GM18502 (cell line): ENCODE measurements around the gene CYB5R4.
"Not testable (repeated sequence)": the region's sequence is repeated elsewhere in the genome, so short reads cannot be mapped to it uniquely, and the experiment has no call there.

Experiments
- ATAC-seq: cut with Tn5 transposase; IDR thresholded peaks from one replicate; pipeline ENCODE4 v1.9.1; 2021; ENCODE audit warnings: mild to moderate bottlenecking; ENCODE audit not compliant: unreplicated experiment, poor library complexity

CYB5R4 gene

DNA sequence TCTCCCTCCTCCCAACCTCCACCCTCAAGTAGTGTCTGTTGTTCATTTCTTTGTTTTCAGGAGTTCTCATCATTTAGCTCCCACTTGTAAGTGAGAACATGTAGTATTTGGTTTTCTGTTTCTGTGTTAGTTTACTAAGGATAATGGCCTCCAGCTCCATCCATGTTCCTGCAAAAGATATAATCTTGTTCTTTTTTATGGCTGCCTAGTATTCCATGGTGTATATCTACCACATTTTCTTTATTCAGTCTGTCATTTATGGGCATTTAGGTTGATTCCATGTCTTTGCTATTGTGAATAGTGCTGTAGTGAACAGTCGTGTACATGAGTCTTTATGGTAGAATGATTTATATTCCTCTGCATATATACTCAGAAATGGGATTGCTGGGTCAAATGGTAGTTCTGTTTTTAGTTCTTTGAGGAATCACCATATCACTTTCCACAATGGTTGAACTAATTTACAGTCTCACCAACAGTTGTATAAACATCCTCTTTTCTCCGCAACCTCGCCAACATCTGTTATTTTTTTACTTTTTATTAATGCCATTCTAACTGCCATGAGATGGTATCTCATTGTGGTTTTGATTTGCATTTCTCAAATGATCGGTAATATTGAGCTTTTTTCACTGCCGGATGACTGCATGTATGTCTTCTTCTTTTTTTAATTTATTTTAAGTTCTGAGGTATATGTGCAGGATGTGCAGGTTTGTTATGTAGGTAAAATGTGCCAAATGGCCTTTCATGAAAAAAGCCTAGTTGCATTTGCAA is 48.3 kb downstream of the CYB5R4 start:
- ATAC-seq: not testable (repeated sequence)

- ATAC-seq: no peak
These were observed 49.3 kb downstream of the CYB5R4 start for GRCh38 chr6:83908813-83909212.

- no peak for ATAC-seq
These were observed 51.8 kb downstream of the CYB5R4 start for GRCh38 chr6:83911278-83911677.

DNA sequence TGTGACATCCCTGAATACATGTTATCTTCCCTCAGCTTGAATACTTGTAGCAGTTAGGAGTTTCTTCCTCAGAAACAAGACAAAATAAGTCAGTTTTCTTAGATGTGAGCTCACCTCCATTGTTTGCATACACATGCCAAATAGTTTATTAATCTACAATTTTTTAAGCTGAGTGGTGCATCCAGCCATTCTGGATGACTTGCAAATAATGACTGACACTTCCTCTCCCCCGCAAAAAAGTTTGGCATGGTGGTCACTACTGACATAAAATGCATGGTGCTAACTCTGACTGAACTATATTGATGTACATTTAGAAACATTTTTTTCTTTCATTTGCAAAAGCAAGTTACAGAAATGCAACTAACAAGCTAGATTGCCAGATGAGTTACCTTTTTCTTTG is 55.5 kb downstream of the CYB5R4 start:
- ATAC-seq: no peak

DNA sequence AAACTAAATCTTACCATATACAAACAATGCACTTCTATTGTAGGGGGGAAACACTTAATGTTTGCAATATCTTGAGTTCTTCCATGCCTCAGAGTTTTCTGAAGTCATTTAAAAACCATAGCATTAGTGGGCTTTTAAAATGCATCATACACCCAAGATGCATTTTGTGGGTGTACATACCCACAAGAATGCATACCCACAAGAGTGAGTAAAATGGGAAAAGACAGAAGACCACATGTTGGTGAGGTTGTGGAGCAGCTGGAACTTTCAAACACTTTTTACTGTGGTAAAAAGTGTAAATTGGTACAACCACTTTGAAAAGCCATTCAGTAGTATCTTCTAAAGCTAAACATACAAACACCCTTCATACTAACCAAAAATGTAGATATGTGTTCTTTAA is 57.5 kb downstream of the CYB5R4 start:
- no peak for ATAC-seq

- no peak for ATAC-seq
These were observed 60.5 kb downstream of the CYB5R4 start for GRCh38 chr6:83920017-83920416.

DNA sequence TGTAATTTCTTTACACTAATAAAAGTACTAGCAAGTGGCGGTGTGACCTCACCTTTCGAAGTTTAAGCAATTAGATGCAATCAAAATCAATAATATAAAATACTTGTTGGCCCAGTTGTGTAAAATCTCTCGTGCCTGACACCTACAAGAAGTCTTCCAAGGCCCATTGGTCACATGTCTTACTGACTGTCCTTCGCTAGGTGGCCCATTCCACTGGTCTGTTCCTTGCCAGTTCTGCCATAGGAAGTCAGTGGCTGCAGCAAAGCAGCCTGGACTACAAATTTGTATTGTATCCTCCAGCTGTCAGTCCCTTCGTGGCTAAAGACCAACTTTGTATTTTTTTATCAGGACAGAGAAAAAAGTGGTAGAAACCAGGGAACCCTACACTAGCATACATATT is 61.8 kb downstream of the CYB5R4 start:
- no peak for ATAC-seq

GRCh38 chr6:83927470-83927869 is 68.0 kb downstream of the CYB5R4 start:
- ATAC-seq: no peak

DNA sequence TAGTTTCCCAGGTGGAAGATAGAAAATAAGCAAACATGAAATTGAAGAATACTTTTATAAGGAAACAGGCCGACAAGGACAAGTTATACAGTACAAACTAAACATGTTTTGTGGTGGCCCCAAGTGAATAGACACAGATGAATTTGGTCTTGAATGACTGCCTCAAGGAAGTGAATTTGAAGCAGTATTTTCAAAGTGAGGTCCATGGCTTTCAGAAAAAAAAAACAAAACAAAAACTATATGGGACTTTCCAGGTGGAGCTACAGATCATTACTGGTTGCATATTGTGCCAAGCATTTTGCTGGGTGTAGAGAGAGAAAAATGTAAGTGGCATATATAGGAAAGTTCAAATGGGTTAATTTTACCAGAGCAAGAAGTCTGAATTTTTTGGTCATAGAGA is 68.8 kb downstream of the CYB5R4 start:
- ATAC-seq: peak; percentile 50

GRCh38 chr6:83946201-83946833 is 86.8 kb downstream of the CYB5R4 start:
- ATAC-seq: not testable (repeated sequence)

GRCh38 chr6:83947983-83948382 is 88.5 kb downstream of the CYB5R4 start:
- ATAC-seq: not testable (repeated sequence)

GRCh38 chr6:83948851-83949250 is 89.4 kb downstream of the CYB5R4 start:
- no peak for ATAC-seq

DNA sequence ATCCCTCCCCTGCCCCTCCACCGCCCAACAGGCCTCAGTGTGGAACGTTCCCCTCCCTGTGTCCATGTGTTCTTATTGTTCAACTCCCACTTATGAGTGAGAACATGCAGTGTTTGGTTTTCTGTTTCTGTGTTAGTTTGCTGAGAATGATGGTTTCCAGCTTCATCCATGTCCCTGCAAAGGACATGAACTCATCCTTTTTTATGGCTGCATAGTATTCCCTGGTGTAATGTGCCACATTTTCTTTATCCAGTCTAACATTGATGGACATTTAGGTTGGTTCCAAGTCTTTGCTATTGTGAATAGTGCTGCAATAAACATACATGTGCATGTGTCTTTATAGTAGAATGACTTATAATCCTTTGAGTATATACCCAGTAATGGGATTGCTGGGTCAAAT is 91.9 kb downstream of the CYB5R4 start:
- not testable (repeated sequence) for ATAC-seq

DNA sequence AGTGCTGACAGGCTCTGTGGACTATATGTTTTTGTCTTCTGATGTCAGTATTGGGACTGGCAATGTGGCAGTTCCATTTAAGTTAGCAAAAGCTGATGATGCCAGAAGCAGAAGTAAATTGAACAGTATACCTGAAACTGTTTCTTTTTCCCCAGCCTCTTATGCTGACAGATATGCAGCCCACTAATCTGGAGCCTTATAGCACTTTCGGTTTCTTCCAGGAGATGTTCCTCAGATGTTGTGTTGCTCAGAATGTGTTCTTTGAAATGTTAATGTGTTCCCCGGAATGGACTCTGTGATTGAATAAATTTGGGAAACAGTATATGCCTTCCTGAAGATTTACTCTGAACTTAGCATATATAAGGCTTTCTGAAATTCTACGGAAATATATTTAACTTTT is 93.3 kb downstream of the CYB5R4 start:
- no peak for ATAC-seq

DNA sequence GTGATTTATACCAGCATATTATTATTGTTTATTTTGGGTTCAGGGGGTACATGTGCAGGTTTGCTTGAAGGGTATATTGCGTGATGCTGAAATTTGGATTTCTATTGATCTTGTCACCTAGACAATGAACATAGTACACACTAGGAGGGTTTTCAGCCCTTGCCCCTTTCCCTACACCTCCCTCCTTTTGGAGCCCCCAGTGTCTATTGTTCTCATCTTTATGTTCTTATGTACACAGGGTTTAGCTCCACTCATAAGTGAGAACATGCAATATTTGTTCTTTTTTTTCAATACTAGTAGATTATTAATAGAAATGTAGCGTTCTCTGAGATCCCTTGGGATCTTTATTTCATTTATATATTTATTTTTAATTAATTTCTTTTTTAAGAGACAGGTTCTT is 94.9 kb downstream of the CYB5R4 start:
- no peak for ATAC-seq

DNA sequence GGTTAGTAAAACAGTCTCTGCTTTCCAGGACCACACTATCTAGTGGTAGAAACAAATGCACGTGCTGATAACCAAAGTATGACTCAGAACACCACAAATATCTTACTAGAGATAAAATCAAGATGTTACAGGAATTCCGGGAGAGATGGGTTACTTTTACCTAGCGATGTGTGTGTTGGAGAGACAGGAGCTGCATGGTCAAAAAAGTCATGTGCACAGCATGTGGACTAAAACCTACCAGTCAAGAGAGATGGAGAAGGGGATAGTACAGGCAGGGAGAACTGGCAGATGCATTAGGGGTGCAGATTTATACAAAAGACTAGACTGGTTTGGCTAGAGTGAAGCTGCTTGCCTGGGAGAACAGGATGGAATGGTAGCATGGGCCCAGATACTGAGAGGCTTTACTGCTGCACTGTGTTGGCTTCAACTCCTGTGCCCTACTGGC is 98.8 kb downstream of the CYB5R4 start:
- no peak for ATAC-seq

GRCh38 chr6:83960664-83961063 is 101.2 kb downstream of the CYB5R4 start:
- ATAC-seq: no peak

GRCh38 chr6:83962582-83962981 is 103.1 kb downstream of the CYB5R4 start:
- peak; percentile 93 for ATAC-seq

DNA sequence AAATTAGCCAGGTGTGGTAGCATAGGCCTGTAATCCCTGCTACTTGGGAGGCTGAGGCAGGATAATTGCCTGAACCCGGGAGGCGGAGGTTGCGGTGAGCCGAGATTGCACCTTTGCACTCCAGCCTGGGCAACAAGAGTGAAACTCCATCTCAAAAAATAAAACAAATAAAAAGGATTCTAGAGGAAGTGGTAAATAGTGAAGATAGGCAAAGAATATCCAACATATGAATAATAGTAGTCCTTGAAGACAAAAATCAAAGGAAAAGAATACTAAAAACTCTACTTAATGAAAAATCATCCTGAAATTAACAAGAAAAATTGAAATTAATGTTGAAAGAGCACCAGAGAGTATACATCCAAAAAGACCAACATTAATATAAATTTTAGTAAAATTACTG is 107.0 kb downstream of the CYB5R4 start:
- ATAC-seq: no peak

GRCh38 chr6:83970582-83970981 is 111.1 kb downstream of the CYB5R4 start:
- no peak for ATAC-seq

DNA sequence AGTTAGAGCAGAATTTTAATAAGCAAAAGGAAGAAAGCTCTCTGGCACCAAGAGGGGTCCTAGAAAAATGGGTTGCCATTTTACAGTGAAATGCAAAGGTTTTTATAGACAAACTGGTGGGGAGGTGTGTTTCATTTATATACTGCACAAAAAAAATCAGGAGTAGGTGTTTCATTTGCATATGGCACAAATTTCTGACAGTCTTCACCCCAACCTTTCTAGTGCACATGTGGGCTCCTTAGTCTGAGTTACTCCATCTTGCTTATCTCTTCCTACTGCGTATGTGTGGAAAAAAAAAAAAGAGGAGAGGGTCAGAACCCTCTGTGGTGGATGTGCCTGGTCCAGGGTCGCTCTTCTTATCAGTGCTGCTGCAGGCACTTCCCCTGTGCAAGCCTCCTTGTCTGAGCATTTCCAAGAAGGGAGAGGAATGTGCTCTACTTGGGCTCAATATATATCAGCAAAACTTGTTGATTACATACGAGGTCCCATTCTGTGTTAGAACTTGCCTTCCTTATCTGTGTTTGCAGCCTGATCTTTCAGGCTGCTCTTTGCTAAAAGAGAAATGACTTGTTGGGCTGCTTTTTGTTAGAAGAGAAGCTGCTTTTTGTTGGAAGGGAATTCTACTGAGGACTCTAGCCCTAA is 115.0 kb downstream of the CYB5R4 start:
- ATAC-seq: no peak
